Stimulated activated CD4-positive, alpha-beta T cell treated with anti-CD3 and anti-CD28 coated beads, Interleukin-12 subunit alpha, Interleukin-12 subunit beta, amount 100 ng/mL, for 24 hours (primary cell): ENCODE results near the gene IQGAP2.
"Not testable (repeated sequence)": the region's sequence is repeated elsewhere in the genome, so short reads cannot be mapped to it uniquely, and the experiment has no call there.

Experiments used
- DNase-seq, 2 experiments: peaks; one replicate each; pipeline ENCODE4 v3.0.0-alpha.2; 2020; ENCODE audit warnings: low read depth in 2 of 2

The IQGAP2 gene

GRCh38 chr5:76652809-76653414 is 249.8 kb downstream of the IQGAP2 start:
- no peak for DNase-seq

GRCh38 chr5:76657091-76657490 is 254.0 kb downstream of the IQGAP2 start:
- DNase-seq, result no peak

GRCh38 chr5:76657683-76658311 is 254.7 kb downstream of the IQGAP2 start:
- no peak for DNase-seq

- DNase-seq, result no peak
Measured at GRCh38 chr5:76660360-76660759, 257.3 kb downstream of the IQGAP2 start.

- DNase-seq, result no peak
Measured at GRCh38 chr5:76662521-76662920, 259.4 kb downstream of the IQGAP2 start.

GRCh38 chr5:76663573-76663972 is 260.5 kb downstream of the IQGAP2 start:
- no peak for DNase-seq

- no peak for DNase-seq
Measured at GRCh38 chr5:76664079-76664478, 261.0 kb downstream of the IQGAP2 start.

- DNase-seq, result no peak
Measured at GRCh38 chr5:76667495-76667894, 264.4 kb downstream of the IQGAP2 start.

GRCh38 chr5:76669245-76669644 is 266.2 kb downstream of the IQGAP2 start:
- no peak for DNase-seq

- no peak for DNase-seq
Measured at GRCh38 chr5:76670508-76670907, 267.4 kb downstream of the IQGAP2 start.

- DNase-seq, result no peak
Measured at GRCh38 chr5:76672242-76672641, 269.2 kb downstream of the IQGAP2 start.

GRCh38 chr5:76673125-76673524 is 270.0 kb downstream of the IQGAP2 start:
- no peak for DNase-seq

GRCh38 chr5:76674330-76675066 is 271.4 kb downstream of the IQGAP2 start:
- DNase-seq, result no peak

- DNase-seq, result no peak
Measured at GRCh38 chr5:76675364-76675763, 272.3 kb downstream of the IQGAP2 start.

GRCh38 chr5:76677849-76678472 is 274.9 kb downstream of the IQGAP2 start:
- no peak for DNase-seq

- no peak for DNase-seq
Measured at GRCh38 chr5:76679231-76679630, 276.1 kb downstream of the IQGAP2 start.

- not testable (repeated sequence) for DNase-seq
Measured at GRCh38 chr5:76680826-76681225, 277.7 kb downstream of the IQGAP2 start.

GRCh38 chr5:76681287-76681686 is 278.2 kb downstream of the IQGAP2 start:
- DNase-seq, result no peak

GRCh38 chr5:76682387-76682786 is 279.3 kb downstream of the IQGAP2 start:
- no peak for DNase-seq

- DNase-seq, result no peak
Measured at GRCh38 chr5:76683816-76684731, 281.0 kb downstream of the IQGAP2 start.

GRCh38 chr5:76684756-76685519 is 281.9 kb downstream of the IQGAP2 start:
- no peak for DNase-seq
